Esophagus squamous epithelium (tissue), 4 donors: ENCODE measurements around the gene FALEC.

Experiments used
- CTCF ChIP-seq, 6 experiments: fragments of 450-650 bp in 4 of 6; fragments of 200-600 bp in 2 of 6; sonication (generic) in 2 of 6; IDR thresholded peaks; one replicate each; pipeline ENCODE4 v1.5.1; 2016 to 2019; ENCODE audit warnings: antibody characterized with exemption in 6 of 6, mild to moderate bottlenecking in 4 of 6, moderate library complexity in 4 of 6
- POLR2A ChIP-seq, 4 donors: fragments of 450-650 bp; IDR thresholded peaks; one replicate each; pipeline ENCODE4 v1.6.1; 2017; ENCODE audit warnings: antibody characterized with exemption in 4 of 4, mild to moderate bottlenecking in 4 of 4, moderate library complexity in 3 of 4

- peak in 2 of 4 donors; percentile 18 to 39 for TF ChIP-seq POLR2A (IDR thresholded peaks at IDR 0.05)
- peak in 2 of 6 experiments; percentile 19 to 34 for TF ChIP-seq CTCF (IDR thresholded peaks at IDR 0.05)
These were observed at the start of gene FALEC for GRCh38 chr1:150515328-150516049.
